DMS153 treated with DMSO at 0.1 percent for 48 hours (cell line): ENCODE results near the gene RBM47.
"Not testable (repeated sequence)": the region's sequence is repeated elsewhere in the genome, so short reads cannot be mapped to it uniquely, and the experiment has no call there.

ENCODE experiments used
- DNase-seq: peaks from one replicate; lab custom pipeline; 2025; ENCODE audit not compliant: unreplicated experiment; lab: John Stamatoyannopoulos, UW

The RBM47 gene

DNA sequence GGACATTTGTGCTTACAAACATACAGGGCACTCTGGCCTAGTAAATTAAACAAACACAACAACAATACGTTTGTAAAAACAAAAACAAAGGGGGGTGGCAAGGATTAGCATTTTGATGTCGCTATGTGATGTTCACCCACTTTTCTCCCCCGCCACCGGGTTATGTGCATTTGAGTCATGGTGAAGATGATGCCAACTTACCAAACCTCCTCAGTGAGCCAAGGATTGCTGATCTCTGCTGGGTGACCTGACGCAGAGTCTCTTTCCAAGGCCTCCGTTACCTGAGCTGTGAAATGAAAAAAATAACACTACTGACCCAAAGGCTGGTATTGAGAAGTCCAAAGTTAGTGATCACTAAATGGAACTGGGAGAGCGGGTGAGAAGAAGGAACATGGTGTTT, 85.4 kb downstream of the RBM47 start:
- no peak for DNase-seq

- DNase-seq = no peak
Observed at GRCh38 chr4:40540800-40541199, 88.9 kb downstream of the RBM47 start.

- no peak for DNase-seq
Observed at GRCh38 chr4:40536032-40536431, 93.6 kb downstream of the RBM47 start.

- no peak for DNase-seq
Observed at GRCh38 chr4:40531636-40532023, 98.0 kb downstream of the RBM47 start.

DNA sequence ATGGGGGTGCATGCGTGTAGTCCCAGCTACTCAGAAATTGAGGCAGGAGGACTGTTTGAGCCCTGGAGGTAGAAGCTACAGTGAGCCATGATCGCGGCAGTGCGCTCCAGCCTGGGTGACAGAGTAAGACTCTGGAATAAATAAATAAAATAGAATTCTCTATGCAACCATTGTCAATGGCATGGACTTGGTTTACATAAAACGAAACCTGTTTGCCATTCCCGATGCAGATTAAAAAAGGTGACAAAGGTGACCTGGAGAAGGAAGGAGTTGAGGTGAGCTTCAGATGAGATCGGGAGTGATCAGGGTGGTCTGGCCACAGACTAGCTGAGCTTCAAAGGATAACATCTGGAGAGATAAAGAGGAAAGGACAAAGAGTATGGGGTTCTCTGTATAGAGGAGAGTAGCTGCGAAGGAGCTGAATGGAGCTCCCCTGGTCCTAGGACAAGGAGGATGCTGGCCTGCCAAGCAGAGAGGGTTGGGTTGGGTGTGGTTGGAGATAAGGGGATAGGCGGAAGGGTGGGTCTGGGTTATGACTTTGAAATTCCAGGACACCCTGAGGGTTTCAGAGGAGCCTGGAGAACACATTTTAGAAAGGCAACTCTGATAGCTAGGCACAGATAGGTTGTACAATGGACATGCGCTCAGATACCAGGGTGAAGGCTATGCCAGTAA, 98.6 kb downstream of the RBM47 start:
- DNase-seq = no peak

DNA sequence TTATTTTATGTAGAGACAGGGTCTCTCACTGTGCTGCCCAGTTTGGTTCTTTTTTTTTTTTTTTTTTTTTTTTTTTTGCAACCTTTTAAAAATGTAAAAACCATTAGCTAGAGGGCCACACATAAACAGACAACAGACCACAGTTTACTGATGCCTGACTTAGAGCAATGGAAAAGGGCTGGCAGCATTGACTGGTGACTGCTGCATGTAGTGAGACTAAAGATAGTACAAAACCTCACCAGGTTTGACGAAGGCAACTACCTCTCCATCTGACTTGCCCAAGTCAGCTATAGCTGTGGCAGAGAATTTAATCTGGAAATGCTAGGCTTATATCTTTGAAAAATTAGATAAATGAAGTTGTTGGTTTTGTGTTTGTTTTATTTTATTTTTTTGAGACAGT, 102.9 kb downstream of the RBM47 start:
- DNase-seq = no peak

DNA sequence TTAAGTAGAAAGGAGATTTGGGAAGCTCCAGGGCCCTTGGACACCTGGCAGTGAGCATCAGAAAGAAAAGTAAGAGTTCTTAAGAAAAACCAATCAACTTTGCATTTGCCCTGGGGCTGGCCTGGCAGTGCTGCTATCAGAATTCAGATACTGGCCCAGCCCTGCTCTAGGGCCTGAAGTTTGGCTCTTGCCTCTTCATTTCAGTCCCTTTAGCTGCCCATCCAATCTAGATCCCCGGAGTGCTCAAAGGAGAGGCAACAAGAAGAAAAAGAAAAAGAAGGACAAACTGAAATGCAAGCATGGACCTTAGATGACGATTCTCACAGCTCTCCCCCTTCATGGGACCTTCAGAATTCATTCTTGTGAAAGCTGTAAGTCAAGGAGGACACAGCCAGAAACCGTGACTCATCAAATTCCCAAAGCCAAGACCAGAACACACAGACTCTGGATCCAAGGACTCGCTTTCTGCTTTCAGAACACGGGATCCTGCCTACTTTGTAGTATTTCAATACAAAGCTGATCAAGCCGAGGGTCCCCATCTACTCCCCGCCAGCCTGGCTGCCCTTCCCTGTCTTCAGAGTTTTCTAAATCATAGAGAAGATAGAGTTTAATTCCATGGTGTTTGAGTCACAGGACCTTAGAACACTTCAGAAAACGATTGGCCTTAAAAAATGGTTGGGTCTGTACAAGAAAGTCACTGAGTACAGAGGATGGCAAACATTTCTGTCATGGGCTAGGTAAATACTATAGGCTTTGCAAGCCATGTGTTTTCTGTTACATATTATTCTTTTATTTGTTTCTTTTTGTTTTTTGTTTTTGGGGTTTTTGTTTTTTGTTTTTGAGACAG, 103.7 kb downstream of the RBM47 start:
- no peak for DNase-seq

DNA sequence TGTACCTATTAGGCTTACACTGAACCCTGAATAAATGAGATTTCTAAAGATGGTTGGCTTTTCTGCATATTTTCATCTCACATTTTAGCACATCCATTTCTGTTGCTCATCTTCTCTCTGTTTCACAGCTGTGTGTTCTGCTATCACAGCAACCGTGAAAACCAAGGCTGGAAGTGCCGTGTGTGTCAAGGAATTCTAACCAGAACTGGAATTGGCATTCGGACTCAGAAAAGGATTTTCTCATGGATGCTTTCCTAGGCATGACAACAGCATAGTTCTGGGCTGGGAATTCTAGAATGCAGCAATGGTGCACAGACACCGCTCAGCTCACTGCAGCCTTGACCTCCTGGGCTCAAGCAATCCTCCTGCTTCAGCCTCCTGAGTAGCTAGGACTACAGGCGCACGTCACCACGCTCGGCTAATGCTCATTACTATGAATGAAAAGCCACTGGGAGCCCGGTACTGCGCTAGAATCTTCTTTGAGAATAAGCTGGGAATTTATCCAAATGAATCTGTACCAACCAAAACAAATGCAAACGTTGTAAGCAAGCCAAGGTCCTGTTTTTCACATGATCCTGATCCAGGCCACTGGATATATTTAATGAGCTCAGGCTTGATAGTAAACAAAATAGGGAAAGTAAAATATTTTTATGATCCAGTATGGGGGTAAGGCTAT, 105.2 kb downstream of the RBM47 start:
- no peak for DNase-seq

DNA sequence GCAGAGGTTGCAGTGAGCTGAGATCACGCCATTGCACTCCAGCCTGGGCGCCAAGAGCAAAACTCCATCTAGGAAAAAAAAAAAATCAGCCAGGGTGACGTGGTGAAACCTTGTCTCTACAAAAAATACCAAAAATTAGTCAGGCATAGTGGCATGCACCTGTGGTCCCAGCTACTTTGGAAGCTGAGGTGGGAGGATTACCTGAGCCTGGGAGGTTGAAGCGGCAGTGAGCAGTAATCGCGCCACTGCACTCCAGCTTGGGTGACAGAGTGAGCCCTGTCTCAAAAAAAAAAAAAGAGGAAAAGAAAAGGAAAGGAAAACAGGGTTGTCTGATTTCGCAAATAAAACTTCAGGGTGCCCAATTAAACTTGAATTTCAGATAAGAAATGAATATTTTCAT, 106.1 kb downstream of the RBM47 start:
- no peak for DNase-seq

DNA sequence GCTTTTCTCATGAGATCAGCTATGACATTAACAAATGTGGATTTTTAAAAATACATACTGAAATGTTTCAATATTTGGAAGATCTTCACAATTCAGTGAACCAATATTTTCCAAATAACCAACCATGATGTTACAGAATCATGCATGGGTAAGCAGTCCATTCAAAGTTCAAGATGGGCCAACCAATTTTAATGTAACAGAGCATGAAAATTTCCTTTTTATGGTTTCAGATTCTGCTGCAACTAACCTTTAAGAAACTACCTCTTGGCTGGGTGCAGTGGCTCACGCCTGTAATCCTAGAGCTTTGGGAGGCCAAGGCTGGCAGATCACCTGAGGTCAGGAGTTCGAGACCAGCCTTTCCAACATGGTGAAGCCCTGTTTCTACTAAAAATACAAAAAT, 107.7 kb downstream of the RBM47 start:
- DNase-seq = no peak

DNA sequence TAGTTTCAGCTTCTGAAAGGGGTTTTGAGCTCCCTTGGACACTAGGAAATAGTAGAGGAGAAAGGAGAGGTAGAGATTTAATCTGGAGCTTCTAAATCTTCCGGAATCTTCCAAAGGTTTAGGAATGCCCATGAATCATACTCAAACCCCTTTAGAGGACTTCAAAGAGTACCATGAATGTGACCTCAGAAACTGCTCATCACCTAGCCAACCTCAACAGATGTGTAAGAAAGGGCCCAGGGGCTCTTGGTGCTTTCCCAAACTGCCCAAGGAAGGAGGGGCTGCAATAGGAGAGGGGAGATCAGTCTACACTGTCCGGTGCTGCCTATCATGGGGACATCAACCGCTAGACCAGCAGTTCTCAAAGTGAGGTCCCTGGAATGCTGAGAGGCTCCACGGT, 109.1 kb downstream of the RBM47 start:
- no peak for DNase-seq

DNA sequence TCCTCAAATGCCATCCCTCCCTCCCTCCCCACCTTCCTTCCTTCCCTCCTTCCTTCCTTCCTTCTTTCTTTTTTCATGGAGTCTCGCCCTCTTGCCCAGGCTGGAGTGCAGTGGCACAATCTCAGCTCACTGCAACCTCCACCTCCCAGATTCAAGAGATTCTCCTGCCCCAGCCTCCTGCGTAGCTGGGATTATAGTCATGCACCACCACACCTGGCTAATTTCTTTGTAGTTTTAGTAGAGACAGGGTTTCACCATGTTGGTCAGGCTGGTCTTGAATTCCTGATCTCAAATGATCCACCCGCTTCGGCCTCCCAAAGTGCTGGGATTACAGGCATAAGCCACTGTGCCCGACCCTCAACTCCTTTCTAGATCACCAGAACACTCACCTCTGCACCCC, 112.6 kb downstream of the RBM47 start:
- DNase-seq = not testable (repeated sequence)

- DNase-seq = no peak
Observed at GRCh38 chr4:40516651-40517050, 113.0 kb downstream of the RBM47 start.

DNA sequence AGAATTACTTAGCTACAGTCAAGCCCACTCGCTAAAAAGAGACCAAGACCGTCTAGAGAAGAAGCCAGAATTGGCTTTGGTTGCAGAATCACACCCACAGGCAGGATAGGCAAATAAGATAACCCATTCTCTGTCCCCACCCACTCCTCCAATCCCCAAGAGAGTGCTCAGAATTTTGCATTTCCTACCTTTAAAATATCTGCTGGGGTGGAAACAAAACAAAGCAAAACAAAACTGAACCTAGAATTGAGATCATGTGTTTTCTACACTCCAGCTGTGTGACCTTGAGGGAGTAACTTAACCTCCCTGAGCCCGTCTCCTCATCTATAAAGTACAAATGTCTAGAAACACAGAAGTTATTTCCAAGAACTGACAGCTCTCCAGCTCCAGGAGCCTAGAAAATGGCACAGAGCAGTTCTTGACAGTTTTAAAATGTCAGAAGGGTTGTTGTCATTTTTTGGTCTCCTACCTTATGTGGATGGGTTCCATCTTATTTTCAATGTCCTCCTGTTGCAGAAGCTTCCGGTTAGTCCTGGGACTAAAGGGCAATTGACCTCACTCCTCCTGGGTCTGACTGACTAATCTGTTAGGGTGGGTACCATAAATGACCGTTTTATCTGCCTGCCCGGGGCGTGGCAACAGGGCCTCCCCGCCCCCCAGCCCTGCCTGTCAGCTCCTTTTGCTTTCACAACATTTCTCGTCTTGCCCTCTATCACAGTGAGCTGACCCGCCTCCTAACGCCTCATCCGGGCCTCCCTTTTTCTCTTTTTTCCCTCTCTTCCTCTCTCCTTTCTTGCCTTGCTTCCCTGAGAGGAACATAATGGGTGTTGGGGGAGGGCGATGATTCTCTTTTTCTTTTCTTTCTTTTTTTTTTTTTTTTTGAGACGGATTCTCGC, 114.0 kb downstream of the RBM47 start:
- no peak for DNase-seq

DNA sequence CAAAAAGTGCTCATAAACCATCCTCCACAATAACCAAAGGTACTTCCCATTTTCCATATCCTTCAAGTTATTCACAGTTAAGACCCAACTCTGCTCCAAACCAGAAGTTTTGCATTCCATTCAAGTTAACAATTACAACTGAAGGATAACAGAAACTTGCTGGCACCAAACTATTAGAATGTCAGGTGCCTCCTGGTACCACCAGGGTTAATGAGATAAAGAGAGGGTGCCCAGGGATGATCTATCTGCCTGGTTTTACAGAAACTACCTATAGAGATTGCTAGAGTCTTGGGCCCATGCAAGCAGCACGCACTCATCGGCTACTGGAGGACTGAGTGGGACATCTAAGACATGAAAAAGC, 114.6 kb downstream of the RBM47 start:
- DNase-seq = no peak

DNA sequence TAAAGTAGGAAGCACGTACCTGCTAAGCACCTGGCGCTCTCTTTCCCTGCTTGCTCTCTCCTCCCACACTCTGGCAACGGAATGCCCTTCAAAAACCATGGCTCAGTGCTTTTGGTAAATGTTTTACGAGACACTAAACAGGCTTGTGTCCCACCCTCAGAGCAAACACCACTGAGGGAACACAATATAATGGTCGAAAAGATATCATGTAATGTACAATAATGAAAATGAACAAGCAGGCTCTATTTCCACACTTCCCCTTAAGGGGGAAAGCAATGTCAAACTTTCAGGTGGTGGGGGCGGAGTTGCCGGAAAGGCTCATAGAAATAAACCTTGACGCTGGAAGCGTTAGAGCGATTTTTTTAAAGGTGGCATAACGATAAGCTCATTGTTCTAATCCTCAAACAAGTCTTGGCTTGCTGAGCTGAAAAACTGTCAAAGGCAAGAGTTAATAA, 115.1 kb downstream of the RBM47 start:
- DNase-seq = peak; percentile 48

DNA sequence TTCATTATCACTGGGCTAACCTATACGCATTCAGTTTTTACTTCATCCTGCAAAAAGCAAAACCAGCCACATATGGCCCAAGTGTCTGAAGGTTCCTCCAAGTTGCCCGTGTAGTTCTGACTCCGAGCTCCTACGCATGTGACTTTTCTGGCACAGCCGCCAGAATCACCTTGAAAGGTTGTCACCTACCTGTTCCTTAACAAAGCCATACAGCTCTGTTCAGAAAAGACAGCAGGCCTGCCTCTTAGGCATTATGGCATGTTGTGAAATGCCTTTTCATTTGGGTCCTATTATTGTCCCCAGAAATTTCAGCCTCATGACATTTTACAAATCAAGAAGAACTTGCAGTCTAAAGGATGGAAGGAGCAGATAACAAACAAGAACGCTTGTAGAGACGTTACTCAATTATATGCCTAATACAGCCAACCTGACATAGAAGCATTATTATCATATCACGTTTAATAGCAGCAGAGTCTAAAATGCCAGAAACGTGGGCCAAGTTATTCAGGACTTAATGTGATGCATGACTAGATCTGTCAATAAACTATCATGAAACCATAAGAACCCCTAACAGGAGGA, 118.5 kb downstream of the RBM47 start:
- DNase-seq = no peak

DNA sequence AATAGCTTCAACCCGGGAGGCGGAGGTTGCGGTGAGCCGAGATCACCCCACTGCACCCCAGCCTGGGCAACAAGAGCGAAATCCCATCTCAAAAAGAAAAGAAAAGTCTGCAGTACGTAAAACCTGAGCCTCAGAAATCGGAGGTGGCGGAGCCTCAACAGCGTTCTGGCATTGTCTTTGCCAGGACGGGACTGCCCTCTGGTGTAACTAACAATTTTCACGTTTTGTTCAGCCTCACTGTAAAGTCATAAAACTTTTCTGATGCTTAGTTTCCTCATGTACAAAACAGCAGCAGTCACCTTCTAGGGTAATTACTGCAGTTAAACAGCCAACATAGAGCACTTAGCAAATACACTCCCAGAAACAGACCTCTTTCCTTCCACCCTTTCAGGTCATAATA, 121.7 kb downstream of the RBM47 start:
- no peak for DNase-seq

GRCh38 chr4:40506492-40506891, 123.2 kb downstream of the RBM47 start:
- no peak for DNase-seq

GRCh38 chr4:40506066-40506465, 123.6 kb downstream of the RBM47 start:
- DNase-seq = no peak

DNA sequence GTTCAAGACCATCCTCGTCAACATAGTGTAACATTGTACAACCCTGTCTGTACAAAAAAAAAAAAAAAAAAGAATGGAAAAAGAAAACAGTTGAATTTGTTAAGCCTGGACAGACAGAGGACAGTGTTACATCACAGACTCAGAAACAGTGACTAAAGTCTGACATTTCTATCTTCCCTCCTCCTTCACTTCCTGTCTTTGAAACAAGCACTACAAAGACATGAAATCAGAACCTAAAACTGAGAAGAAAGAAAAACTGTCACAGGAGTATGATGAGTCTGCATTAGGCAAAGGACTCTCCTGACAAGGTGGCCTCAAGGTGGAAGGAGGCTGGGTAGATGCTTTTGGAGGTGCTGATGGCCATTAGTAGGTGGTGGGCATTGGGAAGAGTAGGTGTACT, 126.7 kb downstream of the RBM47 start:
- DNase-seq = no peak
